HEK293T (cell line): ENCODE results near the gene COQ8B.

Experiments used
- ARNT ChIP-seq: fragments of 450-650 bp; IDR thresholded peaks from 2 replicates; pipeline ENCODE4 v1.6.1; 2017; ENCODE audit warnings: mild to moderate bottlenecking
- BHLHE40 ChIP-seq: fragments of 450-650 bp; IDR thresholded peaks from 2 replicates; pipeline ENCODE4 v1.6.1; 2016; ENCODE audit warnings: mild to moderate bottlenecking, moderate library complexity, borderline replicate concordance
- CTBP1 ChIP-seq: fragments of 450-650 bp; IDR thresholded peaks from 2 replicates; pipeline ENCODE4 v1.6.1; 2016; ENCODE audit warnings: borderline replicate concordance
- ELF4 ChIP-seq: fragments of 450-650 bp; IDR thresholded peaks from 2 replicates; pipeline ENCODE4 v1.6.1; 2017; ENCODE audit warnings: antibody characterized with exemption
- FOXA1 ChIP-seq: fragments of 450-650 bp; IDR thresholded peaks from 2 replicates; pipeline ENCODE4 v1.6.1; 2016; ENCODE audit warnings: mild to moderate bottlenecking
- FOXK2 ChIP-seq: fragments of 450-650 bp; IDR thresholded peaks from 2 replicates; pipeline ENCODE4 v1.6.1; 2016; ENCODE audit warnings: mild to moderate bottlenecking
- FOXM1 ChIP-seq: fragments of 450-650 bp; IDR thresholded peaks from 2 replicates; pipeline ENCODE4 v1.6.1; 2017; ENCODE audit warnings: mild to moderate bottlenecking, borderline replicate concordance
- HDGF ChIP-seq: fragments of 450-650 bp; IDR thresholded peaks from 2 replicates; pipeline ENCODE4 v1.6.1; 2017; ENCODE audit warnings: antibody characterized with exemption, borderline replicate concordance
- L3MBTL2 ChIP-seq: fragments of 450-650 bp; conservative IDR thresholded peaks from 2 replicates; pipeline ENCODE4 v1.6.1; 2016; ENCODE audit warnings: mild to moderate bottlenecking
- PKNOX1 ChIP-seq: fragments of 450-650 bp; IDR thresholded peaks from 2 replicates; pipeline ENCODE4 v1.6.1; 2016
- SP1 ChIP-seq: fragments of 450-650 bp; IDR thresholded peaks from 2 replicates; pipeline ENCODE4 v1.6.1; 2017
- SUZ12 ChIP-seq: fragments of 450-650 bp; IDR thresholded peaks from 2 replicates; pipeline ENCODE4 v1.6.1; 2016; ENCODE audit warnings: mild to moderate bottlenecking
- TARDBP ChIP-seq: fragments of 450-650 bp; IDR thresholded peaks from 2 replicates; pipeline ENCODE4 v1.6.1; 2016
- ZNF384 ChIP-seq: fragments of 450-650 bp; IDR thresholded peaks from 2 replicates; pipeline ENCODE4 v1.6.1; 2016

DNA sequence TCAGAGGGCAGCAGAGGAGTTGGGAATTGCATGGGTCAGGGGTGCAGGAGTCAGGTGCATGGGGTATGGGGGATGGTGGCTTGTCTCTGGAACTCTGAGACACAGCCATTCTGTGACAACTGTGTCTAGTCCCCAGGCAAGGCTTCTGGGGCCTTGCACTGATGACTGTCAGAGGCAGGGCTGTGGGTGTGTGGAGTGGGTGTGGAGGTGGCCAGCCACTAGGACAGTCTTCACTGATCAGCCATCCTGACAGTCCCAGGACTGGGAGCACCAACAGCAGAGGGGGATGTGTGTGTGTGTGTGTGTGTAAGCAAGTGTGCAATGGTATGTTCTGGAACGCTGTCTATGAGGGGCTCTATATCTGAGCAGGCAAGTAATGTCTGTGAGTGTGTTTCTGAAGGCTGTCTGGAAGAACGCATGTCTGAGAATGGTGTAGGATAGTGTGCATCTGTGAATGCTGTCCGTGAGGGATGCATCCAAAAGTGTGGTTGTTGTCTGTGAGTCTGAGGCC, 31.6 kb downstream of the COQ8B start:
- TF ChIP-seq FOXA1 = no peak
- no peak for TF ChIP-seq FOXM1
- no peak for TF ChIP-seq SUZ12
- TF ChIP-seq BHLHE40 = no peak
- TF ChIP-seq HDGF = no peak
- no peak for TF ChIP-seq CTBP1
- no peak for TF ChIP-seq TARDBP
- no peak for TF ChIP-seq SP1
- no peak for TF ChIP-seq ZNF384
- no peak for TF ChIP-seq FOXK2
- TF ChIP-seq L3MBTL2 = no peak
- TF ChIP-seq PKNOX1 = no peak
- no peak for TF ChIP-seq ELF4
- TF ChIP-seq ARNT = no peak
